H1 (cell line): ENCODE data around the gene TTC31. TPM values are rescaled to one million over a fixed set of nuclear protein-coding genes. Genes with fewer than 3 reads are reported as not detected.

Experiments
- CTCF ChIA-PET: fragments of 300-600 bp; sonication (Branson Sonifier 250); formaldehyde crosslinking; loops from one replicate; lab custom pipeline; 2021; ENCODE audit not compliant: partially characterized antibody; lab: Charles Lee
- POLR2A ChIA-PET: fragments of 300-600 bp; sonication (Branson Sonifier 250); formaldehyde crosslinking; loops from one replicate; lab custom pipeline; 2021; ENCODE audit warnings: inconsistent platforms; ENCODE audit not compliant: partially characterized antibody; lab: Charles Lee
- DNase-seq, 2 experiments: peaks; one replicate each; pipeline versions ENCODE4 v3.0.0 to v3.0.0-alpha.2; 2010 to 2022; ENCODE audit warnings: low spot score in 2 of 2, low read depth in 1 of 2, mixed read lengths in 1 of 2
- FAIRE-seq: peaks from 2 replicates; lab custom pipeline; 2011; peaks lifted over from hg19 to GRCh38; lab: Jason Lieb, UNC
- H2AFZ ChIP-seq: 2 replicates; pipeline ENCODE4 v1.8.1; 2012; ENCODE audit warnings: low read length, inconsistent platforms
- H2AK5ac ChIP-seq: 2 replicates; pipeline ENCODE4 v1.6.1; 2013; ENCODE audit warnings: low read depth, low read length
- H2BK120ac ChIP-seq: replicated peaks from 2 replicates; pipeline ENCODE3; 2013; ENCODE audit warnings: low read depth, low read length, inconsistent platforms
- H2BK12ac ChIP-seq: 2 replicates; pipeline ENCODE4 v1.6.1; 2013; ENCODE audit warnings: low read depth, low read length
- H2BK15ac ChIP-seq: 2 replicates; pipeline ENCODE4 v1.6.1; 2013; ENCODE audit warnings: low read length
- H2BK20ac ChIP-seq: 2 replicates; pipeline ENCODE4 v1.6.1; 2013; ENCODE audit warnings: low read length
- H2BK5ac ChIP-seq: 2 replicates; pipeline ENCODE4 v1.6.1; 2013; ENCODE audit warnings: low read depth, low read length
- H3K14ac ChIP-seq: 2 replicates; pipeline ENCODE4 v1.6.1; 2013; ENCODE audit warnings: inconsistent platforms; ENCODE audit not compliant: insufficient read length
- H3K18ac ChIP-seq: 2 replicates; pipeline ENCODE4 v1.6.1; 2013; ENCODE audit warnings: low read length; ENCODE audit errors: extremely low read depth
- H3K23ac ChIP-seq: 2 replicates; pipeline ENCODE4 v1.6.1; 2013; ENCODE audit warnings: inconsistent platforms; ENCODE audit not compliant: insufficient read length
- H3K23me2 ChIP-seq: 2 replicates; pipeline ENCODE4 v1.6.1; 2013; ENCODE audit warnings: low read depth, low read length
- H3K27ac ChIP-seq: 2 replicates; pipeline ENCODE4 v1.6.1; 2011; ENCODE audit warnings: low read depth, low read length, inconsistent platforms
- H3K27me3 ChIP-seq, 4 experiments: replicated peaks in 1 of 4; 1 replicate in 1 of 4; 2 replicates in 3 of 4; pipeline versions ENCODE4 v1.6.1 to v1.8.1; 2011 to 2013; ENCODE audit warnings: low read length in 3 of 4, mild to moderate bottlenecking in 3 of 4, inconsistent platforms in 2 of 4, mixed read lengths in 2 of 4, moderate library complexity in 1 of 4; ENCODE audit not compliant: control insufficient read depth in 3 of 4, insufficient read depth in 3 of 4; ENCODE audit errors: extremely low read depth in 1 of 4
- H3K36me3 ChIP-seq, 4 experiments: 2 replicates each; pipeline versions ENCODE4 v1.6.1 to v1.8.1; 2011 to 2013; ENCODE audit warnings: mild to moderate bottlenecking in 4 of 4, low read length in 3 of 4, moderate library complexity in 2 of 4, control low read depth in 1 of 4, inconsistent platforms in 1 of 4; ENCODE audit not compliant: insufficient read depth in 4 of 4, control insufficient read depth in 2 of 4
- H3K4ac ChIP-seq: replicated peaks from 2 replicates; pipeline ENCODE3; 2013; ENCODE audit warnings: low read length, low read depth, mixed read lengths, inconsistent platforms; ENCODE audit not compliant: insufficient read length
- H3K4me1 ChIP-seq, 4 experiments: replicated peaks in 1 of 4; 1 replicate in 1 of 4; 2 replicates in 3 of 4; pipeline versions ENCODE4 v1.6.1 to v1.8.1; 2011 to 2013; ENCODE audit warnings: low read length in 3 of 4, inconsistent platforms in 2 of 4, mixed read lengths in 1 of 4; ENCODE audit not compliant: insufficient read depth in 4 of 4, control insufficient read depth in 3 of 4
- H3K4me2 ChIP-seq, 2 experiments: 2 replicates each; pipeline versions ENCODE4 v1.6.1 to v1.8.1; 2011 to 2013; ENCODE audit warnings: low read depth in 2 of 2, low read length in 2 of 2, control low read depth in 1 of 2, inconsistent platforms in 1 of 2, mild to moderate bottlenecking in 1 of 2; ENCODE audit not compliant: insufficient read depth in 1 of 2
- H3K4me3 ChIP-seq, 4 experiments: fragments of 200-600, 300-600 bp in 1 of 4; sonication (generic), shearing (Covaris generic), sonication (Bioruptor Twin) in 1 of 4; 2 replicates each; pipeline versions ENCODE4 v1.5.1 to v1.8.1; 2011 to 2016; ENCODE audit warnings: low read length in 4 of 4, low read depth in 3 of 4, control low read depth in 2 of 4, inconsistent platforms in 2 of 4, mild to moderate bottlenecking in 2 of 4, mixed read lengths in 1 of 4, moderate library complexity in 1 of 4; ENCODE audit not compliant: insufficient read depth in 2 of 4; ENCODE audit errors: extremely low read depth in 1 of 4
- H3K56ac ChIP-seq: replicated peaks from 2 replicates; pipeline ENCODE3; 2013; ENCODE audit warnings: low read depth, mild to moderate bottlenecking, mixed read lengths, low read length, inconsistent platforms; ENCODE audit not compliant: insufficient read length
- H3K79me1 ChIP-seq: 2 replicates; pipeline ENCODE4 v1.6.1; 2013; ENCODE audit warnings: low read depth, low read length, control low read depth
- H3K79me2 ChIP-seq, 2 experiments: 2 replicates each; pipeline versions ENCODE4 v1.6.1 to v1.8.1; 2012 to 2013; ENCODE audit warnings: low read length in 2 of 2, mild to moderate bottlenecking in 2 of 2, inconsistent platforms in 1 of 2; ENCODE audit not compliant: insufficient read depth in 2 of 2, control insufficient read depth in 1 of 2
- H3K9ac ChIP-seq, 4 experiments: replicated peaks in 1 of 4; 1 replicate in 1 of 4; 2 replicates in 3 of 4; pipeline versions ENCODE4 v1.6.1 to v1.8.1; 2011 to 2013; ENCODE audit warnings: low read depth in 3 of 4, low read length in 3 of 4, control low read depth in 2 of 4, mild to moderate bottlenecking in 2 of 4, moderate library complexity in 2 of 4, inconsistent platforms in 1 of 4; ENCODE audit errors: extremely low read depth in 1 of 4
- H3K9me3 ChIP-seq, 2 experiments: 2 replicates each; pipeline versions ENCODE4 v1.6.1 to v1.8.1; 2012 to 2013; ENCODE audit warnings: mild to moderate bottlenecking in 2 of 2, moderate library complexity in 2 of 2, control low read depth in 1 of 2, inconsistent platforms in 1 of 2, low read depth in 1 of 2, low read length in 1 of 2, mixed read lengths in 1 of 2; ENCODE audit not compliant: insufficient read depth in 2 of 2
- H4K20me1 ChIP-seq, 2 experiments: replicated peaks in 1 of 2; 2 replicates each; pipeline versions ENCODE3 to v1.8.1; 2011 to 2013; ENCODE audit warnings: inconsistent platforms in 2 of 2, low read length in 2 of 2, mild to moderate bottlenecking in 1 of 2; ENCODE audit not compliant: insufficient read depth in 2 of 2, control insufficient read depth in 1 of 2
- H4K5ac ChIP-seq: 2 replicates; pipeline ENCODE4 v1.6.1; 2013; ENCODE audit warnings: low read length, low read depth, mixed read lengths, inconsistent platforms; ENCODE audit not compliant: insufficient read length
- H4K8ac ChIP-seq: 2 replicates; pipeline ENCODE4 v1.8.0; 2013; ENCODE audit warnings: mild to moderate bottlenecking, moderate library complexity, low read length, inconsistent platforms; ENCODE audit not compliant: insufficient read depth; ENCODE audit errors: extremely low read depth
- H4K91ac ChIP-seq: replicated peaks from 2 replicates; pipeline ENCODE3; 2013; ENCODE audit warnings: low read length, mixed read lengths, inconsistent platforms; ENCODE audit not compliant: insufficient read length
- BCL11A ChIP-seq, 2 experiments: IDR thresholded peaks; one replicate each; pipeline ENCODE4 v1.6.1; 2011; ENCODE audit warnings: low read depth in 2 of 2, low read length in 2 of 2, mild to moderate bottlenecking in 2 of 2
- E2F6 ChIP-seq: IDR thresholded peaks from 2 replicates; pipeline ENCODE4 v1.6.1; 2012; ENCODE audit warnings: inconsistent platforms
- HDAC2 ChIP-seq, 2 experiments: fragments of 300-600 bp in 1 of 2; sonication (generic) in 1 of 2; IDR thresholded peaks; 2 replicates each; pipeline ENCODE4 v1.6.1; 2011 to 2012; ENCODE audit warnings: low read depth in 2 of 2, low read length in 2 of 2, mild to moderate bottlenecking in 2 of 2, moderate library complexity in 2 of 2, borderline replicate concordance in 1 of 2, inconsistent platforms in 1 of 2
- KDM5A ChIP-seq: fragments of 200-600 bp; IDR thresholded peaks from 2 replicates; pipeline ENCODE4 v1.7.1; 2012; ENCODE audit warnings: mild to moderate bottlenecking, low read length, inconsistent platforms, mixed read lengths
- MAX ChIP-seq: IDR thresholded peaks from 2 replicates; pipeline ENCODE4 v1.6.1; 2012; ENCODE audit warnings: inconsistent platforms
- RBBP5 ChIP-seq: IDR thresholded peaks from 2 replicates; pipeline ENCODE4 v1.7.1; 2012; ENCODE audit warnings: low read depth, mild to moderate bottlenecking, inconsistent platforms, low read length, moderate library complexity, borderline replicate concordance
- SIX5 ChIP-seq: IDR thresholded peaks from 2 replicates; pipeline ENCODE4 v1.6.1; 2011; ENCODE audit warnings: mild to moderate bottlenecking, low read depth, low read length
- ZNF274 ChIP-seq: IDR thresholded peaks from 2 replicates; pipeline ENCODE4 v1.7.0; 2012; ENCODE audit warnings: low read length, borderline replicate concordance; ENCODE audit errors: extremely low read depth
- whole genome bisulfite sequencing, 2 experiments: shearing (Covaris generic) in 1 of 2; methylation state at CpG; one replicate each; pipeline versions ENCODE4 v1.1.6 to v1.1.7; 2013 to 2015; ENCODE audit warnings: low lambda C conversion rate in 2 of 2, mixed read lengths in 2 of 2, inconsistent platforms in 1 of 2, low coverage in 1 of 2, missing lambda C conversion rate in 1 of 2; ENCODE audit not compliant: insufficient replicate concordance in 2 of 2, insufficient coverage in 1 of 2, insufficient read length in 1 of 2; ENCODE audit errors: extremely low coverage in 1 of 2, missing lambda C conversion rate in 1 of 2; 5-methylcytosine and 5-hydroxymethylcytosine counted together
- polyA plus RNA-seq, 7 experiments: library from polyadenylated mRNA; depleted of rRNA in 3 of 7; stranded (reverse) in 5 of 7; unstranded in 2 of 7; fragments of >200 nt in 5 of 7; fragments of 200-250 nt in 2 of 7; gene quantifications; 1 replicate in 5 of 7; 2 replicates in 1 of 7; 4 replicates in 1 of 7; pipeline versions ENCODE4 v1.2.1 to v1.2.3, GENCODE V29; 2011 to 2013; ENCODE audit warnings: missing spikeins in 2 of 7, mixed read lengths in 2 of 7
- total RNA-seq: library from RNA; stranded (reverse); fragmentation: NEBNext Ultra II Directional; extraction: Animal tissue kit (Norgen Biotek cat#: 25700); gene quantifications from 2 replicates; pipeline ENCODE4 v1.2.1, GENCODE V29; 2021
- TF ChIP-seq, protein P1 (sequence below): IDR thresholded peaks from 2 replicates; pipeline ENCODE4 v1.6.1; 2011; ENCODE audit warnings: low read length, improper control_type of control experiment

Gene TTC31
- total and polyA plus RNA-seq, 2 of the 8 experiments (the other 6 are each of a cell fraction or from before 2014, with no cell fraction given) = 28.8 to 29.9 TPM

GRCh38 chr2:74441170-74441689 is 41.7 kb upstream of the TTC31 start:
- Histone ChIP-seq H3K27ac (peak overlapping the region; percentile 87), H3K79me2 (peaks cover 4 to 34% of the 10 kb centered on the region in 2 experiments; a peak in 2 of 4 replicates), H3K4ac (no peak overlapping the region), H3K36me3 (peaks cover 0 to under 1% (median 0%) of the 10 kb centered on the region in 4 experiments; a peak in 1 of 8 replicates), H3K14ac (no peak overlapping the region), H3K56ac (peak overlapping the region; percentile 38), H4K91ac (peak overlapping the region; percentile 38), H2BK12ac (no peak overlapping the region), H4K5ac (peak overlapping the region; percentile 28), H2AFZ (0 out of 2 replicates have a peak overlapping the region, but pooled peaks have one; percentile 71), H4K20me1 (peaks cover 3 to 6% of the 10 kb centered on the region in 2 experiments), H2BK5ac (peak overlapping the region; percentile 81; the same call in 1 of the 2 replicates), H3K4me1 (peaks cover 4 to 24% (median 16%) of the 10 kb centered on the region in 4 experiments; a peak in 6 of 7 replicates), H2BK15ac (no peak overlapping the region), H3K4me2 (peak overlapping the region; percentile 68 to 92), H3K4me3 (peak overlapping the region; percentile 69 to 90 (median 80)), H3K23me2 (peaks cover 6% of the 10 kb centered on the region; the same call in 1 of the 2 replicates), H3K9ac (peak overlapping the region; percentile 64 to 77 (median 76)), H3K79me1 (peaks cover 13% of the 10 kb centered on the region; the same call in 1 of the 2 replicates), H3K27me3 (no peaks in the 10 kb centered on the region; a peak in 2 of 7 replicates), H3K23ac (no peak overlapping the region), H2BK120ac (no peak overlapping the region), H4K8ac (peak overlapping the region; percentile 72; the same call in 1 of the 2 replicates), H3K18ac (peak overlapping the region; percentile 92), H2AK5ac (no peak overlapping the region), H3K9me3 (no peaks in the 10 kb centered on the region), H2BK20ac (no peak overlapping the region)
- WGBS, 2 experiments = 3% methylated on average over 31 of the region's 33 CpGs; no CpG with 5 or more reads in 1 of the 2 experiments
- POLR2A ChIA-PET = interaction anchor here (0.6 to 3.9 kb wide), 15 partner anchors 9 to 92 kb away, joined by 3 to 66 read pairs (median 13); partner anchors contain the start of genes C2orf81, CCDC142, INO80B and MOGS
- CTCF ChIA-PET = interaction anchor here (1.1 to 3.1 kb wide), 5 partner anchors 16 to 52 kb away, joined by 3 to 16 read pairs (median 4); partner anchors contain the start of genes CCDC142, TTC31 and WBP1
- DNase-seq (no peak), FAIRE-seq (no peak)
- TF ChIP-seq SIX5 (no peak), RBBP5 (no peak), KDM5A (no peak), E2F6 (peak; percentile 8; the same call in 1 of the 2 replicates), HDAC2 (IDR thresholded peaks at IDR 0.05; ENCODE audit: borderline replicate concordance in 1 of 2, low read depth in 2 of 2, low read length in 2 of 2) (no peak), MAX (0 out of 2 replicates have a peak, but pooled peaks have one; percentile 41), BCL11A (IDR thresholded peaks at IDR 0.05; ENCODE audit: low read depth in 2 of 2, low read length in 2 of 2) (no peak), ZNF274 (no peak)
- TF ChIP-seq, protein P1, sequence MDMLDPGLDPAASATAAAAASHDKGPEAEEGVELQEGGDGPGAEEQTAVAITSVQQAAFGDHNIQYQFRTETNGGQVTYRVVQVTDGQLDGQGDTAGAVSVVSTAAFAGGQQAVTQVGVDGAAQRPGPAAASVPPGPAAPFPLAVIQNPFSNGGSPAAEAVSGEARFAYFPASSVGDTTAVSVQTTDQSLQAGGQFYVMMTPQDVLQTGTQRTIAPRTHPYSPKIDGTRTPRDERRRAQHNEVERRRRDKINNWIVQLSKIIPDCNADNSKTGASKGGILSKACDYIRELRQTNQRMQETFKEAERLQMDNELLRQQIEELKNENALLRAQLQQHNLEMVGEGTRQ = no peak
